NOMO-1 treated with dmso at 0.1 percent for 144 hours (cell line): ENCODE results near the gene JADE2.

ENCODE experiments used
- DNase-seq: peaks from one replicate; lab custom pipeline; 2025; ENCODE audit not compliant: unreplicated experiment; lab: John Stamatoyannopoulos, UW

Gene JADE2

DNA sequence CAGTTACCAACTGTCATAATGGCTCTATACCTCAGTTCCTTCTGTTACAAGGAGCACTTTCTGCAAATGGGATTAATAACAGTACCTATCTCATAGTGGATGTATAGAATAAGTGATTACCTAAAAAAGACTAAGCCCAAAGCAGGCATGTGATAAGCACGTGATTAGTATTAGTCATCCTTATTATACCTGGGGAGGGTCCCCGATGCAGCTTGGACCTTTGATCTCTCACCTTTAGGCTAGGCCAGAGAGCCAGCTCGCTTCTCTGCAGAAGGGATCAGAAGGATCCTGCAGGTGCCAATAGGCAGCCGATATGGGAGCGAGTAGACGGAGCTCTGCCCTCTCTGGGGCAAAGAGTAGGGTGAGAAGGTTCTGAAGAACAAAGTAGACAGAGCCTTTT, 4.0 kb downstream of the JADE2 start:
- no peak for DNase-seq

DNA sequence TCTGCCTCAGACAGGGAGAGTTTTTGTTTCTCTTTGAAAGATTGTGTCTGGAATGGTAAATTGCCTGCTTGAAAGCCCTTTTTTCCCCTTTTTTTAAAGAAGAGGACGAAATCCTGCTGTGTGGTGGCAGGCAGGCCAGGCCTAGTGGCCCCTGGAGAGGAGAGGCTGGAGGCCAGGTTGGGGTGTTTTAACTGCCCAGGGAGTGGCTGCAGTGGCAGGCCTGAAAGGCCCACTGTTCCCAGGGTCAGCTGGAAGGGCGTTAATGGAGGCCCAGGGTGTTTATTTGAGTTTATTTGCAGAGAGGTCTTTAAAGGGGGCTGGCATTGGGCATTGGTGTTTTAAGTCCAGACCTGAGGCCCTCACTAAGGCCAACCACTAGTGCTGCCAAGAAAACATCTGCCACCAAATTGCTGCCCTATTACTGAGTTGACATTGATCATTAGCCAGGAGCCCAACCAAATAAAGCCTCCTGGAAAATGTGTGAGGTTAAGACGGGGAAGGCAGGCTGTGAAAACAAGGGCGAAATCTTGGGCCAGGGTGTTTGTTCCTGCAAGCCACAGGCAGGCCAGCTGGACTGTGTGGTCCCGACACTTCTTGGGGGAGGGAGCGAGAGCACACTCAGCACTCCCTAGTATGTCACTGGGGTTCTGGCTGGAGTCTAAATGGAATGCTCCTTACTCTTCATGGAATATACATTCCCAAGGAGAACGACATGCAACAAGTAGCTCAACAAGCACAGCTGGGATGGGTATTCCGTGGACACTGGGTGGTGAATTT, 5.0 kb downstream of the JADE2 start:
- no peak for DNase-seq

DNA sequence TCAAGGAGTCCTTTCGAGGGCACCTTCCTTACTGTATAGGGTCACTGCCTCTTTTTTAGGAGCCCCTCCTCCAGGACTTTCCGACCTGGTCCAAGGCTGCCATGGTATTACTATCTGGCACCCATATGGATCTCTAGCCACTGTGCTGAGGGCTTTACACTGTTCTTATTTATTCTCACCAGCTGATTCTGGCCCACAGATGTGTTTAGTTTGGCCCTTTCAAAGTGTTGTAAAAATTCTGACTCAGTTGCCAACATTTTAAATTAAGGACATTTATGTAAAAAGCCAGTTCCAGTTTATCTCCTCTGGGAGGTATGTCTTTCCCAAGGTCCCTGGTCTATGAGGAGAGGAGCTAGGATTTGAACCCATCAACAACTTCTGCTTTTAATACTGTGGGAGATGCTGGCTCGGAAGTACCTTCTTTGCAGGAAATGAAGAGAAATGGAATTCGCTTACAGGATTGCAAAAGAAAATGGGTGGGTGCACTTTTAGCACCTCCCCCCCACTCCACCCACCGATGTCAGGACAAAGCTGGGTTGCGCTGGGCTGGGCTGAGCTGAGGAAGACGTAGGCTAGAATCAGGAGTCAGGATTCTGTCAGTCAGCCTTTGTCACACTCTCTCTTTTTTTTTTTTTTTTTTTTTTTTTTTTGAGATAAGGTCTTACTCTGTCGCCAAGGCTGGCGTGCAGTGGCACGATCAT, 7.8 kb downstream of the JADE2 start:
- no peak for DNase-seq

DNA sequence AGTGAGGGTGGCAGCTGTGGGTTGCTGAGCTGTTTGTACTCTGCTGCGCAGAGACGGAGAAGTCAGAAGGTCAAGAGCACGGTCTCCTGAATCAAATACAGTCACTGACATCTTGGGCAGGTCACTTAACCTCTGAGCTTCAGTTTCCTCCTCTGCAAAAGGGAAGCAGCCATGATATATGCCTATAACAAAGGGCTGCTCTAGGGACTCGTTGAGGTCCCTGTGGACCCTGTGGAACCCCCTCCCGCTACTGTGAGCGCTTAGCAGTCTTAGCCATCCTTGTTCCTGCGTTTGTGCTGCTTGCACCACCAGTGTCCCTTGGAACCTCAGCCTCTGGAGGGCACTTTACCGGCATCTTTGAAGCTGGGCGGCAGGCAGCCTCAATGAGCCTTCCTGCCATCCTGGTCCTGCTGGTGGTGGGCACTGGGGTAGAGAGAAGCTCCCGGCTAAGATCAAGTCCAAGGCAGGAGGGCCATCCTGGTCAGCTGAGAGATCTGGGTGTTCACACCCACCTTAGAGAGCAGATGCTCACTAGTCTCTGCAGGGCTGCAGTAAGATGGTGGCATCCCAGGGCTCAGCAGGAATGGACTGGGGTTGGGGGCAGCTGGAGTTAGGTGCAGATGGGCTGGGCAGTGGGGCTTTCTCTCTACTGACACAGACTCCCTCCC, 8.7 kb downstream of the JADE2 start:
- no peak for DNase-seq

- DNase-seq: no peak
These were observed 9.2 kb downstream of the JADE2 start for GRCh38 chr5:134534726-134535110.

DNA sequence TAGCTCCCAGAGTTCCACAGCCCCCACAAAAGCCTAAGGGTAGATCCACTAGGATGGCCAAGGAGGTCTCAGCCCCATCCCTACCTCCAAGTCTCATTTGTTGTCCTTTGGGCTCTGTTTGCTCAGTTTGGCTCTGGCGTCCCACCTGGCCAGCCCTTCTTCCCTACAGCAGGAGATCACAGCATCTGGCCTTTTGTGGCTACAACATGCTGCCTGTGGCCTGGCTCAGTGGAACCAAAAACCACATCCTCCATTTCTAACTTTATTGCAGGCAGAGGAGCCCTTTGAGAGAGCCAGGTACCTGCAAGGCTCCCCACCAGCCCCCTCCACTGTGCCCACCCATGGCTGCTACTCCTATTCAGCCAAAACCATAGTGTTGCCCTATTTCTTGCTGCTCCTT, 11.4 kb downstream of the JADE2 start:
- DNase-seq: no peak

- DNase-seq: no peak
These were observed 11.8 kb downstream of the JADE2 start for GRCh38 chr5:134537297-134537696.

GRCh38 chr5:134538296-134538695, 12.8 kb downstream of the JADE2 start:
- DNase-seq: no peak

GRCh38 chr5:134539732-134540131, 14.3 kb downstream of the JADE2 start:
- DNase-seq: no peak

GRCh38 chr5:134540747-134541733, 15.6 kb downstream of the JADE2 start:
- DNase-seq: no peak

- DNase-seq: no peak
These were observed 16.4 kb downstream of the JADE2 start for GRCh38 chr5:134541736-134542376.

- DNase-seq: no peak
These were observed 18.5 kb downstream of the JADE2 start for GRCh38 chr5:134543820-134544614.

- DNase-seq: peak; percentile 84
These were observed 19.8 kb downstream of the JADE2 start for GRCh38 chr5:134545070-134545868.

GRCh38 chr5:134547066-134547465, 21.6 kb downstream of the JADE2 start:
- no peak for DNase-seq

- no peak for DNase-seq
These were observed 22.1 kb downstream of the JADE2 start for GRCh38 chr5:134547579-134547978.

DNA sequence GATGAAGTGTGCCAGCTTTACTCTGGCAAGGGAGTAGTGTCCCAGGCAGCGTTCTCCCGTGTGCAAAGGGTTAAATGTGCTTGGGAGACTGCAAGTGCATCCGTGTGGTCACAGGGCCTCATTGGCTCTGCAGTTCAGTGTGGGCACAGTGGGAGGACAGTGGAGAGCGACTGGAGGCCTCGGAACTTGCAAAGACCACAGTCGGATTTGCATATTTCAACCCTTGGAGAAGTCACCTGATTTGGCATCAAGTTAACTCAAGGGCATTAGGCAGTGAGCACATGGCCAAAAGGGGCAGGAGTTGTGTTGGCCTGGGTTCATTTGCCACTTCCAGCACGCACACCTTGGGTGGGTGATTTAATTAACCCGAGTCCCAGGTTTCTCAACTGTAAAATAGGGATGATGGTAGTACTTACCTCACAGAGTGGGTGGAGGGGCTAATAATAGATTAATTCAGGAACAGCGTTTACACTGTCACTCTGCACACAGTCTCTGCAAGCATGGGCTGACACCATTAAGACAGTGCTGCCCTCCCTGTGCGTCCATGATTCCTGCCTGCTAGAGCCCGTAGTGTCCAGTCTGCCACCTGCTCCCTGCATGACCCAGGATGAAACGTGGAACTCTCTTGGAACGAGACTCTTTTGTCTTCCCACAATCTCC, 22.7 kb downstream of the JADE2 start:
- no peak for DNase-seq

DNA sequence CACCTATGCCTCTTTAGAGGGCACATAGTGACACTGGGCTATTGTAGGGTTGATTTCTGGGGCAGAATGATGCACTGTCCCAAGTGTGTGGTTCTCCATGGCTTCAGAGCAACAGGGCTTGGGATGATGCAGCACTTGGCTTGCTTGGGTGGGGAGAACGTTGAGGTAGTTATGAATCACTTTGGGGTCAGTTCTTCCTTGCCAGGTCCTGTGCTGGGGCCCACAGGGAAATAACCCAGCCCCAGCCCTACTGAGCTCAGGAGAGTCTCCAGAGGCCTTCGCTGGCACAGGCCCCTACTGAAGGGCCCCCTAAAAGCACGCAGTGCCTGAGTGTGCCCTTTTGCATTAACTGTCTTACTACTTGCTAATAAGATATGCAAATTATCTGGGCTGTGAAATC, 24.2 kb downstream of the JADE2 start:
- DNase-seq: no peak
